Loucy (cell line): Measurements from ENCODE around the gene SLC6A6.

Experiments used
- H2AFZ ChIP-seq: fragments of 200-600 bp; sonication (generic); 2 replicates; pipeline ENCODE4 v1.6.0; 2016; ENCODE audit warnings: antibody characterized with exemption, mild to moderate bottlenecking, low read length, moderate library complexity
- H3F3A ChIP-seq: fragments of 200-600 bp; 2 replicates; pipeline ENCODE4 v1.6.0; 2016; ENCODE audit warnings: antibody characterized with exemption, low read depth, mild to moderate bottlenecking
- H3K27me3 ChIP-seq: fragments of 200-600 bp; sonication (generic); 2 replicates; pipeline ENCODE4 v1.6.1; 2014; ENCODE audit warnings: low read length, mild to moderate bottlenecking; ENCODE audit not compliant: insufficient read depth, poor library complexity, severe bottlenecking
- H3K36me3 ChIP-seq: fragments of 200-600 bp; sonication (generic); 2 replicates; pipeline ENCODE4 v1.6.1; 2016; ENCODE audit warnings: low read length; ENCODE audit not compliant: insufficient read depth
- H3K4me1 ChIP-seq: fragments of 200-600 bp; sonication (generic); 2 replicates; pipeline ENCODE4 v1.5.1; 2014; ENCODE audit warnings: low read length, mild to moderate bottlenecking; ENCODE audit not compliant: insufficient read depth, poor library complexity, severe bottlenecking
- H3K4me2 ChIP-seq: fragments of 200-600 bp; sonication (generic); 2 replicates; pipeline ENCODE4 v1.6.0; 2014; ENCODE audit warnings: antibody characterized with exemption, low read length, low read depth, mild to moderate bottlenecking; ENCODE audit not compliant: poor library complexity, severe bottlenecking
- H3K4me3 ChIP-seq: fragments of 200-600 bp; sonication (generic); 2 replicates; pipeline ENCODE4 v1.5.1; 2014; ENCODE audit warnings: low read length, mild to moderate bottlenecking, mixed read lengths; ENCODE audit not compliant: poor library complexity, severe bottlenecking
- H3K79me2 ChIP-seq: fragments of 200-600 bp; sonication (generic); 2 replicates; pipeline ENCODE4 v1.6.1; 2014; ENCODE audit warnings: low read length; ENCODE audit not compliant: insufficient read depth
- H3K9ac ChIP-seq: fragments of 200-600 bp; sonication (generic); 2 replicates; pipeline ENCODE4 v1.6.0; 2014; ENCODE audit warnings: mild to moderate bottlenecking, low read depth, low read length, moderate library complexity; ENCODE audit not compliant: poor library complexity, severe bottlenecking
- H3K9me2 ChIP-seq: fragments of 200-600 bp; sonication (generic); replicated peaks from 2 replicates; pipeline ENCODE4 v1.6.1; 2016; ENCODE audit warnings: low read depth, low read length, mixed read lengths
- H3K9me3 ChIP-seq: fragments of 200-600 bp; sonication (generic); 2 replicates; pipeline ENCODE4 v1.6.1; 2014; ENCODE audit warnings: mild to moderate bottlenecking, antibody characterized with exemption, low read length, low read depth; ENCODE audit not compliant: insufficient read depth
- H4K20me1 ChIP-seq: fragments of 200-600 bp; sonication (generic); 2 replicates; pipeline ENCODE4 v1.6.0; 2014; ENCODE audit warnings: antibody characterized with exemption, low read length, mild to moderate bottlenecking; ENCODE audit not compliant: insufficient read depth, poor library complexity, severe bottlenecking
- EZH2phosphoT487 ChIP-seq: fragments of 200-600 bp; IDR thresholded peaks from 2 replicates; pipeline ENCODE4 v1.6.1; 2018; ENCODE audit warnings: antibody characterized with exemption, mild to moderate bottlenecking, moderate library complexity, borderline replicate concordance
- TF ChIP-seq, protein P1 (sequence below): fragments of 200-600 bp; sonication (generic); conservative IDR thresholded peaks from 2 replicates; pipeline ENCODE4 v1.5.1; 2014; ENCODE audit warnings: mild to moderate bottlenecking, antibody characterized with exemption, low read length

The SLC6A6 gene

DNA sequence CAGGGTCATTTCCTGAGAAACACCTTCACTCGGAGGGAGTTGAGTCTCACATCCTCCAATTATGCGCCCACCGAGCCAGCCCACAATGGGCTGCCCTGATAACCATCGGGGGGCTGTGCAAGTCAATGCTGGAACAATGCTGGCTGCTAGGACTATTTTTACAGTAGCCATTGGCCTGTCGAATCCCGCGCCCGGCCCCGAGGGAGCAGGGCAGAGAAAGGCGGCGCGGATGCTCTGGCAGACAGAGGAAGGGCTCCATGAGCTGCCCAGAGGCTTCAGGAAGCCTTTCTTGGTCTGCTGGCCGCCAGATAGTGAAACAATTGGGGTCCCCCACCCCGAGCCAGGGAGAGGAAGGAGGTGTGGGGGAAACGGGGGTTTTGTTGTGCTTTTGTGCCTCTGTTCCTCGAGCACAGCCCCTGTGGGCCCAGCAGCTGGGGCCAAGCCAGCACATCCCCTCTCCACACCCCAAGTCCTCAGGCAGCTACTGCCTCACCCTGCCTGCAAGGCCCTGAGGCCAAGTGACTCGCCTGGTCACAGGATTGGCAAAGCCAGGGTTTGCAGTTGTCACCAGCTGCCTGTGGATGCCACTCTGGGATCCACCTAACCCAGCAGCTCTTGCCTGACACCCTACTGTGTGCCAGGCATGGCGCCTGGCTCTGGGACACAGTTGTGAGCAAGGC, 39.0 kb downstream of the SLC6A6 start:
- Histone ChIP-seq H3F3A (no peaks in the 10 kb centered on the region), H3K4me2 (no peak overlapping the region), H3K36me3 (peaks cover 26% of the 10 kb centered on the region; the same call in 1 of the 2 replicates), H3K27me3 (no peaks in the 10 kb centered on the region), H2AFZ (no peak overlapping the region), H3K79me2 (peaks cover 48% of the 10 kb centered on the region; the same call in 1 of the 2 replicates), H4K20me1 (peaks cover 9% of the 10 kb centered on the region), H3K4me3 (no peak overlapping the region), H3K9me3 (no peaks in the 10 kb centered on the region), H3K9me2 (no peaks in the 10 kb centered on the region), H3K4me1 (peaks cover 11% of the 10 kb centered on the region), H3K9ac (no peak overlapping the region)
- TF ChIP-seq, protein P1, sequence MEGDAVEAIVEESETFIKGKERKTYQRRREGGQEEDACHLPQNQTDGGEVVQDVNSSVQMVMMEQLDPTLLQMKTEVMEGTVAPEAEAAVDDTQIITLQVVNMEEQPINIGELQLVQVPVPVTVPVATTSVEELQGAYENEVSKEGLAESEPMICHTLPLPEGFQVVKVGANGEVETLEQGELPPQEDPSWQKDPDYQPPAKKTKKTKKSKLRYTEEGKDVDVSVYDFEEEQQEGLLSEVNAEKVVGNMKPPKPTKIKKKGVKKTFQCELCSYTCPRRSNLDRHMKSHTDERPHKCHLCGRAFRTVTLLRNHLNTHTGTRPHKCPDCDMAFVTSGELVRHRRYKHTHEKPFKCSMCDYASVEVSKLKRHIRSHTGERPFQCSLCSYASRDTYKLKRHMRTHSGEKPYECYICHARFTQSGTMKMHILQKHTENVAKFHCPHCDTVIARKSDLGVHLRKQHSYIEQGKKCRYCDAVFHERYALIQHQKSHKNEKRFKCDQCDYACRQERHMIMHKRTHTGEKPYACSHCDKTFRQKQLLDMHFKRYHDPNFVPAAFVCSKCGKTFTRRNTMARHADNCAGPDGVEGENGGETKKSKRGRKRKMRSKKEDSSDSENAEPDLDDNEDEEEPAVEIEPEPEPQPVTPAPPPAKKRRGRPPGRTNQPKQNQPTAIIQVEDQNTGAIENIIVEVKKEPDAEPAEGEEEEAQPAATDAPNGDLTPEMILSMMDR, result no peak

DNA sequence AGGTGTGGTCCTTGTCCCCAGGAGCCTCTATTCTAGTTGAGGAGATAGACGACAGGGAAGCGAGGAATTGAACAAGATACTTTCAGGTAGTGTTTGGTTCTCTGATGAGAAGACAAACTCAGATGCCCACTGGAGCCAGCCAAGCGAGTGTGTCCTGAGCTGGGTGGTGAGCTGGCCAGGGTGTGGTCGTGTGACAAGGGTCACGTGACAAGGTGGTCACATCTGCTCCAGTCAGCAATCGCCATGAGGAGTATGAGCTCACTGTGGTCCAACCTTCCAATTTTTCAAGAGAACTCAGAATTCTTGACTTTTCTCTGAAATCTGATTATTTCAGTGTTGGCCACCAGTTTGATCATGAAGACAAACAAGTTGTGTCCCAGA, 39.5 kb downstream of the SLC6A6 start:
- peaks cover 44% of the 10 kb centered on the region; the same call in 1 of the 2 replicates for H3K79me2 ChIP-seq
- no peak overlapping the region for H2AFZ ChIP-seq
- H4K20me1 ChIP-seq, result peaks cover 9% of the 10 kb centered on the region
- H3K9me3 ChIP-seq, result no peaks in the 10 kb centered on the region
- H3K27me3 ChIP-seq, result no peaks in the 10 kb centered on the region
- H3K4me2 ChIP-seq, result no peak overlapping the region
- no peak for TF ChIP-seq EZH2phosphoT487
- TF ChIP-seq, protein P1, result no peak
- peaks cover 32% of the 10 kb centered on the region; the same call in 1 of the 2 replicates for H3K36me3 ChIP-seq
- no peaks in the 10 kb centered on the region for H3F3A ChIP-seq
- no peak overlapping the region for H3K9ac ChIP-seq
- H3K9me2 ChIP-seq, result no peaks in the 10 kb centered on the region
- H3K4me1 ChIP-seq, result peaks cover 7% of the 10 kb centered on the region
- H3K4me3 ChIP-seq, result no peak overlapping the region

DNA sequence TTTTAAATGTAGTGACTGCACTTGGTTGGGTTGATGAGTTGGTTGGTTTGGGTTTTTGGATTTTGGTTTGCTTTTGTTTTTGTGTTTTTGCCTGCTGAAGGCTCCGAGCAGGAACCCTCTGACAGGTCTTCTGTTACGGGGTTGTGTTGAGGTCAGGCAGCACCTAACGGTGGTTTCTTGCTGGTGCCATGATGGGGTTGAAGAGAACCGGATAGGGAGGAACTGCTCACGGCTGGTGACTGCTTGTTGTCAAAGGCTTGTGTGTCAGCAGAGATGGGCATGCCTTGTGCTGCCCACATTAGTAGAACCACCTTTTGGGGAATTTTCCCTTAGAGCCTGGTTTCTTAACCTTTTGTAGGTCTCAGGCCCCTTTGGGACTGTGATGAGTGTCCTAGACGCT, 42.0 kb downstream of the SLC6A6 start:
- no peak overlapping the region for H3K4me3 ChIP-seq

More for the DNA sequence above, 42.0 kb downstream of the SLC6A6 start:
- H3K4me2 ChIP-seq, result no peak overlapping the region
- peaks cover 5% of the 10 kb centered on the region for H3K4me1 ChIP-seq
- no peaks in the 10 kb centered on the region for H3F3A ChIP-seq
- H4K20me1 ChIP-seq, result peaks cover 5% of the 10 kb centered on the region
- TF ChIP-seq, protein P1, result no peak
- TF ChIP-seq EZH2phosphoT487, result no peak
- no peaks in the 10 kb centered on the region for H3K9me3 ChIP-seq
- no peak overlapping the region for H2AFZ ChIP-seq
- H3K27me3 ChIP-seq, result no peaks in the 10 kb centered on the region
- H3K9ac ChIP-seq, result no peak overlapping the region
- peaks cover 56% of the 10 kb centered on the region for H3K36me3 ChIP-seq
- no peaks in the 10 kb centered on the region for H3K9me2 ChIP-seq
- peaks cover 29% of the 10 kb centered on the region; the same call in 1 of the 2 replicates for H3K79me2 ChIP-seq
